Fibroblast of peridontal ligament (primary cell): ENCODE measurements around the gene SPATA9.

Source experiments
- DNase-seq: peaks from one replicate; pipeline ENCODE4 v3.0.0-alpha.2; 2010; ENCODE audit errors: extremely low read depth

The SPATA9 gene, protein sequence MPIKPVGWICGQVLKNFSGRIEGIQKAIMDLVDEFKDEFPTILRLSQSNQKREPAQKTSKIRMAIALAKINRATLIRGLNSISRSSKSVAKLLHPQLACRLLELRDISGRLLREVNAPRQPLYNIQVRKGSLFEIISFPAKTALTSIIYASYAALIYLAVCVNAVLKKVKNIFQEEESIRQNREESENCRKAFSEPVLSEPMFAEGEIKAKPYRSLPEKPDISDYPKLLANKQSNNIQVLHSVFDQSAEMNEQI

DNA sequence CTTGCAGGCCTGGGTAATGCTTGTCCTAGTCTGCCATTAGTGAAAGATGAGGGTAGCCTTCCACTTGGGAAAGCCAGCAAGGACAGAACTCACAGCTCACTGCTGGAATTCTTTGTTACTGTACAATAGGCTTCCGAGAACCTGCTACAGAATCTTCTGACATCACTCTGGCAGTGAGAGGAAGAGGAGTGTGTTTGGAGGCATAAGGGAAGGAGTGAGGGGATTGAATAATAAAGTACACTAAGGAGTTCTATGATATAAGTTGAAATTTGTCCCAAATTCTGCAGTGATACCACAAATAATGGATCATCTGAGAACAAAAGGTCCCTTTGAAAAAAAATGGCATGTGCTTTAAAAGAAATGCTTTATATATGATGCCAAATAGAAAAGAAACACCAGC, at the start of gene SPATA9:
Gene SPATA9, minus strand, starts transcription at position 101 of the 400 bp plus-strand sequence. CDS start 137 bp downstream, outside the sequence.
- DNase-seq: no peak

DNA sequence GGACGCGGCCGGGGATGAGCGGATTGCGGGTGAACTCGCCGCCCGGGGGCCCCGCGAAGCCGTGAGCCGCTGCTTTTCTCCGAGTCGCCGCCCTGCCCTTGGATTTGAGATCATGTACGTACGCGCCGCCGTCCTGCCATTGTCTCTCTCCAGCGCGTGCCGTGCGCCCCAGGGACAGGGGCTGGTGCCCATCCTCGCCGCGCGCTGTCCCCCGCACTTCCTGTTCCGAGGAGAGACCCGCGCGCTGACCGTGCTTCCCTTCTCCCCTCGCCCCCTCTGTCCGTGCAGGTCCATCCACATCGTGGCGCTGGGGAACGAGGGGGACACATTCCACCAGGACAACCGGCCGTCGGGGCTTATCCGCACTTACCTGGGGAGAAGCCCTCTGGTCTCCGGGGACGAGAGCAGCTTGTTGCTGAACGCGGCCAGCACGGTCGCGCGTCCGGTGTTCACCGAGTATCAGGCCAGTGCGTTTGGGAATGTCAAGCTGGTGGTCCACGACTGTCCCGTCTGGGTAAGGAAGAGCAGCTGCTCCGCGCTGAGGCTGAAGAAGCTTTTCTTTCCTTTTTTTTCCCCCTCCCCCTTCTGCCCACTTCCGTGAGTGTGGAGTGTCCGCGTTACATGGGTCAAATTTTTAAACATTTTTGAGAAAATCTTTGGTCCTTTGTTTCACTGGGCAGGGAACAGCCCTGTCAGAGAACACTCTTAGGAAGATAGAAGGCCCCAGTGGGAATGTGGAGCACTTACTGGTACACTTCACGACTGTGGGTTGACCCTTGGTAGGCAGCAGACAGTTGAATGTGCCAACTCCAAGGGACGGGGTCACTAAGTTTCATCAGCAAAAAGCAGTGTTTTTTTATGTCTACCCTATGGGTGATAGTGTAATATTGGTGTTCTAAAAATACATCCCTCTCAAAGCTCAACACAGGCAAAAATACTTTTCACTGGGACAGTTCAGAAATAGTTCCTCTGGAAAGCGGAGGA, 49.1 kb upstream of the SPATA9 start:
- DNase-seq: peak; percentile 47

DNA sequence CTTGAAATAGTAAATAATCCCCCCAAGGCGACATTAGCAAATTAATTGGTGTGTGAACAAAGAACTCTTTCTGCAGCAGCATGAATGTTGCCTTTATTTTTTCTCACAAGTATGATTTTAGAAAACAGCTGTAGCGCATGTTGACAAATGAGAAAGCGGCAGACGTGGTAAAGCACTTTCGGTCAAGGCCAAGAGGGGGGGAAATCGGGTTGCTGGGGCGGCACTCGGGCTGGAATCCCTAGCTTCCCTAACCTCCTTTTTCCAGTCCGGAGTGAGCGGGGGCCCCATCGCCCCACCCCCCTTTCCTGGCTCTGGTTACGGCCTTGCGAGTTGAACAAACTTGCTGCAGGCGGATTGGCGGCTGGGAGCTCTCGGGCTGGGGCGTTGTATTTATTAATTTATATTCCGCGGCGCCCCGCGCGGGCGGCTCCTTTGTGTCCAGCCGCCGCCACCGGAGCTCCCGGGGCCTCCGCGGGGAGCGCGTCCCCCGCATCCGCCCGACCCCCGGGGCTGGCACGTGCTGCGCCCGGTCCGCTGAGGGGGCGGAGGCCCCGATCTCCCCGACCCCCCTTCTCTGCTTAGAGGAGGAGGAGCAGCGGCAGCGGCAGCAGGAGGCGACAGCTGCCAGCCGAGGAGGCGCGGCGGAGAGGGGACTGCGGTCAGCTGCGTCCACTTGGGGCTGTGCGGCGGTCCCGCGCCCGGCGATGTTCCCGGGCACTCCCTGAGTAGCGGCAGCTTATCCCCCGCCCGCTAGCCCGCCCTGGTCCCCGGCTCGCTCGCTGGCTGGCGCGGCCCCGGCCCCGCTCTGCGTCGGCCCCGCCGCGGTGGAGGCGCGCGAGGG, 48.2 kb upstream of the SPATA9 start, which contains the start of gene RHOBTB3:
Gene RHOBTB3, plus strand, starts transcription at position 607 of the 841 bp plus-strand sequence. CDS start 347 bp downstream, outside the sequence.
- DNase-seq: peak; percentile 93

DNA sequence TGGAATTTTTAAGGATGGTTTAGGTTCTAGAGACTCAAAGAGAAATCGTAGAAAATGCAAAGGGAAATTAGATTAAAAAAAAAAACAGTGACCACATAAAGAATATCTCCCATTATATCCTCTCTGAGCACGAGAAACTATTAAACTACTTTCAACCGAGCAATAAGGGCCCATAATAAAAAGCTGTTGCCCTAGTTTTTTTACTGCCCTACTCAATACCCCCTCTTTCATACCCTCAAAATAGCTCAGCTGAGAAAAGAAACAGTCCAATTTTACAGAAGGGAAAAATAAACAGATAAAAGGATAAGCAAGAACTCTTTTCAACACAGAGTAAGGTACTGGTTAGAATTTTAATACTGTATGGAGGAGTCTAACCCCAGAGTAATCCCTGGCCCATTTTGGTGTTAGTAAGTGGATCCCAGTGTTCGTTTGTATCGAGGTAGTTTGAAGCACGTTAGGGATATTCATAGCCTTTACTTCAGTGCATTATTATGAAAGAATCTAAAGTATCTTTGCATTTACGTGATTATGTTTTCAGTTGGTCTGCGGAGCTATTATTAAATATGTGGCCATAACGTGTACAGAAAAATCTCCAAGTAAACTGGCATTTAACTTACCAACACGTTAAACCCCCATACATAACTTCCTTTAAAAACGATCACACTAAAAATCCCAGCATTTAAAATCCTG, 47.4 kb upstream of the SPATA9 start:
- DNase-seq: peak; percentile 42

DNA sequence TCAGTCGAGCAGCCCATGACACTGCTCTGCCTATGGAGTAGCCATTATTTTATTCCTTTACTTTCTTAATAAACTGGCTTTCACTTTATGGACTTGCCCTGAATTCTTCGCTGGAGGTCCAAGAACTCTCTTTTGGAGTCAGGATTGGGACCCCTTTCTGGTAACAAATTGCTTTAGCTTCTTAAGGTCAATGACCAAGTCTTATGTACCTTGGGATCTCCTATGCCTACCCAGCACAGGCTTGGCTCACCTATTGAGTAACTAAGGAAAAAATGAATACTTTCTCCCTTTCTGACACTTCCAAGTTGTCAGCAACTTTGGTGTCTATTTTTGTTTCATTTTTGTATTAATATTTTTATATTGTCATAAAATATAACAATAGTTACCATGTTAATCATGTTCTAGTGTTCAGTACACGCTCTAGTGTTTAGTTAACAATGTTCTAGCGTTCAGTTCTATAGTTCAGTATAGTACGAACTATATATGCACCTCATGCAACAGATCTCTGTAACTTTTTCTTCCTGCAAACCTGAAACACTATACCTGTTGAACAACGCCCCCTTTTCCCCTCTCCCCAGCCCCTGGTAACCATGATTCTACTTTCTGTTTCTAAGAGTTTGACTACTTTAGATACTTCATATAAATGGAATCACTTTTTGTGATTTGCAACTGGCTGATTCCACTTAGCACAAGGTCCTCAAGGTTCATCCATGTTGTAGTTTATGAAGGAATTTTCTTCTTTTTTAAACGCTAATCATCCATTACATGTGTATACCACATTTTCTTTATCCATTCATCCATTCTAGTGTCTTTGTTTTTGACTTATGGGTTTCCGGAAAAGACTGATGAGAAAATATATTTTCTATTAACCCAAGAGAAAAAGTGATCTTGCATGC, 46.6 kb upstream of the SPATA9 start:
- no peak for DNase-seq

GRCh38 chr5:95728494-95729114, 45.8 kb upstream of the SPATA9 start:
- peak; percentile 41 for DNase-seq

DNA sequence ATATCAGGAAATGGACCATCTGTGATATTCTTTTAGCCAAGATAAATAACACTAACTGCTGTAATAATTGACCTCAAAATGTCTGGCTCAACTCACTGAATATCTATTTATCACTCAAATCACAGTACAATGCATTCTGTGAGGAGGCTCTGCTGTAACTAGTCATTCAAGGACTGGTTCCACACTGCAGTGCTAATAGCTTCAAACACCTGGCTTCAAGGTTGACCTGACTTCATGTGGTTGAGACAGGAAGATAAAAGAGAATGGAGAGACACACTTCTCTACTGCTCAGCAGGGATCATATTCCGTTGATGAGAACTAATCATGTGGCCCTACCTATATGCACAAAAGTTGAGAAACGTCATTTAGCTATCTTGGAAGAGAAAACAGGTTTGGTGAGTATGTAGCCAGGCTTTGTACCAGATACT, 45.0 kb upstream of the SPATA9 start:
- DNase-seq: peak; percentile 41

GRCh38 chr5:95726811-95727763, 44.3 kb upstream of the SPATA9 start:
- DNase-seq: peak; percentile 39

- peak; percentile 93 for DNase-seq
Observed at GRCh38 chr5:95725937-95726810, 43.4 kb upstream of the SPATA9 start.

GRCh38 chr5:95725071-95725820, 42.5 kb upstream of the SPATA9 start:
- peak; percentile 28 for DNase-seq

DNA sequence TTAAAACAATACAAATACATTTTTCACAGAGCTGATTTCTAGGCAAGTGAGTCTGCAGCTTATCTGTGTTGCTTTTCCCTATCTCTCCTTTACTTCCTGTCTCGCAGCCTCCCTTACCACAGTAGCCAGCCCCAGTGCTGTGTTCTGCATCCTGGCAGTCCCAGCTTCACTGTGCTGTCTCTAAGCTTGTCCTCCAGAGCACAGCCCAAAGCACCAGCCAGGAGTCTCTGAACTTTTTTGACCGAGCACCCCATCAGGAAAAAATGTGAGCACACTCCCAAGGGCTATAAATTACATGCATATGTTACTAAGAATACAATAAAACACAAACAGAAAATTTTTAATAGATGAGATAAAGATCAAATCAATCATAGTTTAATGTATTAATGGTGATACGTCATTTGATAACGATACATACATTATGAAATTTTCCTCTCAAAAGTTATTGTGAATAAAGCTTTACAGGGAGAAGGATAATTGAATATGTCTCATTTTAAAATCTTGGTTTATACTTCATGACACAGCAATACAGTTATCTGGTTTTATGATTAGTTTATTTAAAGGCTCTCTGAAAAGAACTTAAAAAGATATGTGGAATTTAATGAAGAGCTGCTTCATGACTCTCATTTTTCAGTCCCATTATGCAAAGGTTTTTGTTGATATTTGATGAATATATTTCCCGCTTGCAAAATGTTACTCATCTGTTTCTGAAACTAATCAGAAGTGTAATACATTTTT, 41.0 kb upstream of the SPATA9 start:
- no peak for DNase-seq

DNA sequence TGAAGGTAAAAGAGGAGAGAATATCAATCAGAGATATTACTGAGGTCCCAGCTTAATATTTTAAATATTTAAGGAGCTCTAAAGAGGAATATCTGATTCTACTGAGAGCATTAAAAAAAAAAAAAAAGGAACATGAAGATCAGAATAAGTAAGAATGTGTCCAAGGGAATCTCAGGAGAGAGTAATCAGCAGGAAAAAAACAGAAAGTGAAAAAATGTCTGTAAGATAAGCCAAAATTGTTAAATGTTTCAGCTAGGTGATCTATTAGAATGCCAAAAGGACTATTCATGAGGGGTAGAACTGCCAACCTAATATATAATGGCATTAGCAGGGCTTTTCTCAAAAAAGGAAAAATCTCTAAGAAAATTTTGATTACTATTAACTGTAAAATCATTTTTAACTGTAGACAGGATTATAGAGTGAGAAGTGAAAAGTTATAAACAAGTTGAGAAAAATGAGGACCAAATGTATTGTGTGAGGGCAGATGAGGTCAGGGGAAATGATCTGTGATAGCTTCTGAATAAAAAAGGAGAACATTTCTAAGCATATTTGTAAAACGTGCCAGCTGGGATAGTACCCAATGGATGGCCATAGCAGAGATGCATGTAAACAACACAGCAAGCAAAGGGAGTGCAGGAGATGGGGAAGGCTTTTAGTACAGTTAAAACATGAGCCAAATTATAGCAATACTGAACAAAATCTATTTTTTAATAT, 38.9 kb upstream of the SPATA9 start:
- no peak for DNase-seq

DNA sequence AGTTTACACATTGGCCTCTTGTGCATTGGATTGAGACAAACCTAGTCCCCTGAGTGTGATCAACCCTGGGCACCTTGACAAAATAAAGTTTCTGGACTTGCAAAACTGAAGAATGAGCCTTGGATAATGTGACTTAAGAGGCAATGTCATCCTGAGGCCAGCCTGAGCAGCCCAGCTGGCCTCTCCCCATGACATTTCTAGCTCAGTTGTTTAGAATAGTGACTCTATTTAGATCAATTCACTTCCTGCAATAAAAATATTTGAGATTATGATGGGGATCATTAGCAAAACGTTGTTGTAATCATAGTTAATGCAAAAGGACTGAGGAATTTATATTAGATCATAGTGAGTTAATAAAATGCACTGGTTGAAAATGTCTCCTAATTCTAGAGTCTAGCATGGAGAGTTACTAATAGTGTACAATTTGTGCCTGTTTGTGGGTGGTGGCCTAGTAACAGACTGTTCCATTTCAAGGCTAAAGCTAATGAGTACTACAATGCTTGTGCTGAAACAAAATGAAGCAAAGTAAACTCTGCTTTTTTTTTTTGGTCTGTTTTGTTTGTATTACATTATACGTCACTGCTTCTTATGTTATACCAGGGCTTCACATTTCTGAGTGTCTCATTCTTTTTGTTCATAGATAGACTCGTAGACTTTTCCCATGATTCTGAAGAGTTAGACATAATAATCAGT, 37.4 kb upstream of the SPATA9 start:
- peak; percentile 37 for DNase-seq

DNA sequence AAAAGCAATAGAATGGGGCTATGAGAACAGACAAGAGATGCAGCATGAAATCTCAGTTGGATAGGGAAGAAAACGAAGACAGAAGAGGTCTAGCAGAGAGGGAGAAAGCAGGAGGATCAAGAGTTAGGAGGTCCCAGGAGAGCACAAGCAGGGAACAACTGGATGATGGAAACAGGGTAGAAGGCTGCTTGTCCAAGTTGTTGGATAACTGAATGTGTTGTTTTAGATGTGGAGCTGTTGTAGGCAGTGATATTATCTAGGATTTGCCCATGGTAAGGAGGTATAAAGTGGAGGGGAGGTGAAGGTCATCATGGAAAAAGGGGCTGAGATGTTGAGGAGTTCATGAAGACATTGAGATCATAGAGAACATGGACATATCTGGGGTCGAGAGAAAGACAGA, 35.9 kb upstream of the SPATA9 start:
- no peak for DNase-seq

GRCh38 chr5:95718203-95718602, 35.4 kb upstream of the SPATA9 start:
- DNase-seq: no peak
